ENCODE data around the gene NFRKB. TPM values are rescaled to one million over a fixed set of nuclear protein-coding genes. Genes with fewer than 3 reads are reported as not detected.

The NFRKB gene
- total RNA-seq, 1 experiment from 2014 or later = 27.4 TPM

DNA sequence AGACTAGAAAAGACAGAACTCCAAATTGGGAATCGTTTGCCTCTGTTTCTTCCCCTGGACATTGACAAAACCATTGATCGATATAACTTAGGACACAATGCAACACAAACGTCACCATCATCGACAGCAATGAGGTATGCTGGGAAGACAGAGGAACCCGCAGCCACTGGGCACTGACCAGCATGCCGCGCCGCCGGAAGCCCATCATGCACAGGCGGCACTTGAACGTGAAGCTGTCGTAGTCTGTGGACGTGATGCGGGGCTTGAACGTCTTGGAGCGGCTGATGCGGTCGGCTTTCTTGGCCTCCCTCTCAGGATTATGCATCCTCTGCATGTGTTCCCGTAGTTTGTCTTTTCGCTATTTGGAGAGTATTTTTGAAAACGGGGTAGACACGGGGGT is 23.0 kb upstream of the NFRKB start:
- intact Hi-C loops (cut with micrococcal nuclease) = no loop called here
- TF ChIP-seq, protein P1, sequence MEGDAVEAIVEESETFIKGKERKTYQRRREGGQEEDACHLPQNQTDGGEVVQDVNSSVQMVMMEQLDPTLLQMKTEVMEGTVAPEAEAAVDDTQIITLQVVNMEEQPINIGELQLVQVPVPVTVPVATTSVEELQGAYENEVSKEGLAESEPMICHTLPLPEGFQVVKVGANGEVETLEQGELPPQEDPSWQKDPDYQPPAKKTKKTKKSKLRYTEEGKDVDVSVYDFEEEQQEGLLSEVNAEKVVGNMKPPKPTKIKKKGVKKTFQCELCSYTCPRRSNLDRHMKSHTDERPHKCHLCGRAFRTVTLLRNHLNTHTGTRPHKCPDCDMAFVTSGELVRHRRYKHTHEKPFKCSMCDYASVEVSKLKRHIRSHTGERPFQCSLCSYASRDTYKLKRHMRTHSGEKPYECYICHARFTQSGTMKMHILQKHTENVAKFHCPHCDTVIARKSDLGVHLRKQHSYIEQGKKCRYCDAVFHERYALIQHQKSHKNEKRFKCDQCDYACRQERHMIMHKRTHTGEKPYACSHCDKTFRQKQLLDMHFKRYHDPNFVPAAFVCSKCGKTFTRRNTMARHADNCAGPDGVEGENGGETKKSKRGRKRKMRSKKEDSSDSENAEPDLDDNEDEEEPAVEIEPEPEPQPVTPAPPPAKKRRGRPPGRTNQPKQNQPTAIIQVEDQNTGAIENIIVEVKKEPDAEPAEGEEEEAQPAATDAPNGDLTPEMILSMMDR (IDR thresholded peaks at IDR 0.05 in 2 of 3, conservative IDR thresholded peaks at IDR 0.05 in 1 of 3; ENCODE audit: borderline replicate concordance in 1 of 3, insufficient read depth in 1 of 3, low read depth in 2 of 3, low read length in 2 of 3) = no peak
- TF ChIP-seq, protein P2, sequence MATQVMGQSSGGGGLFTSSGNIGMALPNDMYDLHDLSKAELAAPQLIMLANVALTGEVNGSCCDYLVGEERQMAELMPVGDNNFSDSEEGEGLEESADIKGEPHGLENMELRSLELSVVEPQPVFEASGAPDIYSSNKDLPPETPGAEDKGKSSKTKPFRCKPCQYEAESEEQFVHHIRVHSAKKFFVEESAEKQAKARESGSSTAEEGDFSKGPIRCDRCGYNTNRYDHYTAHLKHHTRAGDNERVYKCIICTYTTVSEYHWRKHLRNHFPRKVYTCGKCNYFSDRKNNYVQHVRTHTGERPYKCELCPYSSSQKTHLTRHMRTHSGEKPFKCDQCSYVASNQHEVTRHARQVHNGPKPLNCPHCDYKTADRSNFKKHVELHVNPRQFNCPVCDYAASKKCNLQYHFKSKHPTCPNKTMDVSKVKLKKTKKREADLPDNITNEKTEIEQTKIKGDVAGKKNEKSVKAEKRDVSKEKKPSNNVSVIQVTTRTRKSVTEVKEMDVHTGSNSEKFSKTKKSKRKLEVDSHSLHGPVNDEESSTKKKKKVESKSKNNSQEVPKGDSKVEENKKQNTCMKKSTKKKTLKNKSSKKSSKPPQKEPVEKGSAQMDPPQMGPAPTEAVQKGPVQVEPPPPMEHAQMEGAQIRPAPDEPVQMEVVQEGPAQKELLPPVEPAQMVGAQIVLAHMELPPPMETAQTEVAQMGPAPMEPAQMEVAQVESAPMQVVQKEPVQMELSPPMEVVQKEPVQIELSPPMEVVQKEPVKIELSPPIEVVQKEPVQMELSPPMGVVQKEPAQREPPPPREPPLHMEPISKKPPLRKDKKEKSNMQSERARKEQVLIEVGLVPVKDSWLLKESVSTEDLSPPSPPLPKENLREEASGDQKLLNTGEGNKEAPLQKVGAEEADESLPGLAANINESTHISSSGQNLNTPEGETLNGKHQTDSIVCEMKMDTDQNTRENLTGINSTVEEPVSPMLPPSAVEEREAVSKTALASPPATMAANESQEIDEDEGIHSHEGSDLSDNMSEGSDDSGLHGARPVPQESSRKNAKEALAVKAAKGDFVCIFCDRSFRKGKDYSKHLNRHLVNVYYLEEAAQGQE (IDR thresholded peaks at IDR 0.05; ENCODE audit: low read depth) = no peak
- TF ChIP-seq ZNF274 (IDR thresholded peaks at IDR 0.05; ENCODE audit: low read depth, low read length) (no peak), YY1 (IDR thresholded peaks at IDR 0.05; ENCODE audit: extremely low read depth, insufficient replicate concordance, low read depth, low read length) (no peak), RAD21 (IDR thresholded peaks at IDR 0.05; ENCODE audit: low read depth) (no peak), JUND (IDR thresholded peaks at IDR 0.05) (no peak), POLR2A (IDR thresholded peaks at IDR 0.05; ENCODE audit: borderline replicate concordance, extremely low read depth, insufficient read depth, insufficient read length) (no peak), EZH2phosphoT487 (IDR thresholded peaks at IDR 0.05; ENCODE audit: borderline replicate concordance) (no peak), ELF1 (IDR thresholded peaks at IDR 0.05; ENCODE audit: borderline replicate concordance, low read depth) (no peak), ZFX (IDR thresholded peaks at IDR 0.05) (no peak)
- TF ChIP-seq, protein P3, sequence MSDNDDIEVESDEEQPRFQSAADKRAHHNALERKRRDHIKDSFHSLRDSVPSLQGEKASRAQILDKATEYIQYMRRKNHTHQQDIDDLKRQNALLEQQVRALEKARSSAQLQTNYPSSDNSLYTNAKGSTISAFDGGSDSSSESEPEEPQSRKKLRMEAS (IDR thresholded peaks at IDR 0.05) = no peak
- TF ChIP-seq, protein P4, sequence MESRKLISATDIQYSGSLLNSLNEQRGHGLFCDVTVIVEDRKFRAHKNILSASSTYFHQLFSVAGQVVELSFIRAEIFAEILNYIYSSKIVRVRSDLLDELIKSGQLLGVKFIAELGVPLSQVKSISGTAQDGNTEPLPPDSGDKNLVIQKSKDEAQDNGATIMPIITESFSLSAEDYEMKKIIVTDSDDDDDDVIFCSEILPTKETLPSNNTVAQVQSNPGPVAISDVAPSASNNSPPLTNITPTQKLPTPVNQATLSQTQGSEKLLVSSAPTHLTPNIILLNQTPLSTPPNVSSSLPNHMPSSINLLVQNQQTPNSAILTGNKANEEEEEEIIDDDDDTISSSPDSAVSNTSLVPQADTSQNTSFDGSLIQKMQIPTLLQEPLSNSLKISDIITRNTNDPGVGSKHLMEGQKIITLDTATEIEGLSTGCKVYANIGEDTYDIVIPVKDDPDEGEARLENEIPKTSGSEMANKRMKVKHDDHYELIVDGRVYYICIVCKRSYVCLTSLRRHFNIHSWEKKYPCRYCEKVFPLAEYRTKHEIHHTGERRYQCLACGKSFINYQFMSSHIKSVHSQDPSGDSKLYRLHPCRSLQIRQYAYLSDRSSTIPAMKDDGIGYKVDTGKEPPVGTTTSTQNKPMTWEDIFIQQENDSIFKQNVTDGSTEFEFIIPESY (IDR thresholded peaks at IDR 0.05; ENCODE audit: extremely low read depth, insufficient replicate concordance, low read length) = no peak
- TF ChIP-seq, protein P5, sequence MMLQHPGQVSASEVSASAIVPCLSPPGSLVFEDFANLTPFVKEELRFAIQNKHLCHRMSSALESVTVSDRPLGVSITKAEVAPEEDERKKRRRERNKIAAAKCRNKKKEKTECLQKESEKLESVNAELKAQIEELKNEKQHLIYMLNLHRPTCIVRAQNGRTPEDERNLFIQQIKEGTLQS (IDR thresholded peaks at IDR 0.05) = no peak
- no peaks in the 10 kb centered on the region for H3K9me3 ChIP-seq (ENCODE audit: control insufficient read depth in 1 of 2, insufficient read depth in 1 of 2, low read depth in 1 of 2, low read length in 2 of 2)
- BruUV-seq (replicated peaks) = no TSS peak
- H3K36me3 ChIP-seq (ENCODE audit: control insufficient read depth in 1 of 2, insufficient read depth in 2 of 2, low read length in 2 of 2) = no peaks in the 10 kb centered on the region; a peak in 1 of 4 replicates
- H3K9ac ChIP-seq (ENCODE audit: low read length) = no peak overlapping the region
- no peak overlapping the region for H3K4me2 ChIP-seq (ENCODE audit: low read length)
- H3K27ac ChIP-seq (ENCODE audit: low read depth, low read length) = no peak overlapping the region
- H3K9me2 ChIP-seq (ENCODE audit: insufficient read depth) = no peaks in the 10 kb centered on the region
- H3K27me3 ChIP-seq (ENCODE audit: insufficient read depth, low read length) = no peaks in the 10 kb centered on the region
- no peak for DNase-seq (ENCODE audit: low read depth, low spot score)
- no peak overlapping the region for H2AFZ ChIP-seq (ENCODE audit: low read depth, low read length, poor library complexity, severe bottlenecking)
- ChIA-PET POLR2A (no interaction called here), CTCF (no interaction called here), RAD21 (ENCODE audit: low non-redundant PET in 1 of 2, low total read pairs in 2 of 2, uncharacterized antibody in 2 of 2, unreplicated experiment in 2 of 2) (no interaction called here)
- peaks cover 0 to 3% of the 10 kb centered on the region in 2 experiments; a peak in 1 of 4 replicates for H3K4me1 ChIP-seq (ENCODE audit: control insufficient read depth in 1 of 2, insufficient read depth in 2 of 2, low read length in 2 of 2)
- H3K4me3 ChIP-seq (replicated peaks in 1 of 2; ENCODE audit: low read depth in 1 of 2, low read length in 2 of 2) = no peak overlapping the region
- H3K79me2 ChIP-seq (ENCODE audit: insufficient read depth, low read length) = no peaks in the 10 kb centered on the region
- no peak for ATAC-seq
- no peaks in the 10 kb centered on the region for H4K20me1 ChIP-seq (ENCODE audit: insufficient read depth)
